Activated CD8-positive, alpha-beta T cell treated with anti-CD3 and anti-CD28 coated beads for 36 hours (primary cell): Measurements from ENCODE around the gene FGF2. TPM values are rescaled to one million over a fixed set of nuclear protein-coding genes. Genes with fewer than 3 reads are reported as not detected.

Experiments used
- ATAC-seq: fragments of 200-7000 bp; cut with Tn5 transposase; one replicate; pipeline ENCODE4 v1.10.0; 2021; ENCODE audit warnings: mild to moderate bottlenecking, moderate library complexity
- CTCF ChIA-PET: fragments of 350-600 bp; sonication (Branson Sonifier 250); formaldehyde crosslinking; loops from one replicate; lab custom pipeline; 2021; ENCODE audit warnings: antibody characterized with exemption; lab: Charles Lee
- POLR2A ChIA-PET: fragments of 350-600 bp; sonication (Branson Sonifier 250); formaldehyde crosslinking; loops from one replicate; lab custom pipeline; 2021; ENCODE audit warnings: antibody characterized with exemption; lab: Charles Lee
- DNase-seq: peaks from one replicate; pipeline ENCODE4 v3.0.0-alpha.2; 2020
- H3K27ac Mint-ChIP-seq: one replicate; pipeline ENCODE4 v1.8.0; 2021; ENCODE audit warnings: mild to moderate bottlenecking, mixed read lengths
- H3K27me3 Mint-ChIP-seq: one replicate; pipeline ENCODE4 v1.8.0; 2021; ENCODE audit warnings: mixed read lengths
- H3K36me3 Mint-ChIP-seq: one replicate; pipeline ENCODE4 v1.8.0; 2021; ENCODE audit warnings: low read depth, mixed read lengths
- H3K4me1 Mint-ChIP-seq: one replicate; pipeline ENCODE4 v1.8.0; 2021; ENCODE audit warnings: low read depth, mixed read lengths
- H3K4me3 Mint-ChIP-seq: one replicate; pipeline ENCODE4 v1.8.0; 2021; ENCODE audit warnings: mild to moderate bottlenecking, moderate library complexity, mixed read lengths
- H3K9me3 Mint-ChIP-seq: one replicate; pipeline ENCODE4 v1.8.0; 2021; ENCODE audit warnings: mixed read lengths
- intact Hi-C: fragments of 100-400 bp; cut with micrococcal nuclease; formaldehyde crosslinking; loops from one replicate; pipeline ENCODE4 v1.10.0; 2022
- total RNA-seq, 2 experiments: library from RNA; stranded (reverse); gene quantifications; one replicate each; pipeline ENCODE4 v1.2.3, GENCODE V29; 2021
- TF ChIP-seq, protein P1 (sequence below): fragments of 200-600 bp; IDR thresholded peaks from one replicate; pipeline ENCODE4 v1.8.0; 2022; ENCODE audit warnings: antibody characterized with exemption, mild to moderate bottlenecking

Gene FGF2
- total RNA-seq, 2 experiments from 2014 or later: 0.13 TPM; not detected in 1

DNA sequence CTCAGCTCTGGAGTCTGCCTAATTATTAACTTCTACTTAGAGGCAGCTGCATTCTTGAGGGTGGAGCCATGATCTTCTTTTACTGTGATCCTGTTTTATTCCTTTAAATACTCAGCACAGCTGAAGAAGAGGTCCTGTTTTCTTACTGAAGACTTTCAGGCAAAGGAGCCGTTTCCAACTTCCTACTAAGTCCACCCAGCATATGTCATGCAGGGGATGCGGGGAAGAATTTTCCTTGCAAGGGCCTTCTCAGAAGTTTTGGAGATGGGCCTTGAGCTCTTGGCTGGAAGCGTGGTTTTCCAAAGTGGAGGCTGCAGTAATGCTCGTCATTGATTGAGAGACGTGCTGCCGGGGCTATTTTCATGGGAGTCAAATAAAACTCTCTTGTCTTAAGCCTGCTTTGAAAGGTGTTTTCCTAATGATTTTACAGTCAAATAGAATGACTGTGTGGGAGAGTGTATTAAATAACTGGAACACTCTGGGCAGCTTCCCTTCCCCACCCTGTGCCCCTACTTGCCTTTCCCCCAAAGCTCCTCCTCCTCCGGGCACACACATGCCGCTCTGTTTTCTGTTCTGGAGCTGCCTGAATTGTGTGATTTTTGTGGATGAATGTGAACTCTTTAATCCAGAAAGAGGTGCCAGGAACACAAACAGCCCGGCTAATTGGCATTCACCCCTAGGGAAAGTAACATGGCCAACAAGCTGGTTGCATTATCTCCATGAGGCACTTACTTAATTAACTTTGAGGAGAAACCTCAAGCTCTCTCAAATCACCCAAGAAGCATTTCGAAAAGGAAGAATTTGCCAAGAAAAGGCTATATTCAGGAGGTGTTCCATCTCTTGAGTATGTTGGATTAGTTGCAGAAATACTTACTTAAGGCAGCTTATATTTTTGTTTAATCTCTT lies 28.1 kb downstream of the FGF2 start:
- no peak for DNase-seq
- intact Hi-C loops: no loop called here
- Mint-ChIP-seq H3K27ac (no peak overlapping the region), H3K9me3 (no peaks in the 10 kb centered on the region), H3K36me3 (no peaks in the 10 kb centered on the region), H3K4me3 (no peak overlapping the region), H3K27me3 (peaks cover 4% of the 10 kb centered on the region), H3K4me1 (no peaks in the 10 kb centered on the region)
- TF ChIP-seq, protein P1, sequence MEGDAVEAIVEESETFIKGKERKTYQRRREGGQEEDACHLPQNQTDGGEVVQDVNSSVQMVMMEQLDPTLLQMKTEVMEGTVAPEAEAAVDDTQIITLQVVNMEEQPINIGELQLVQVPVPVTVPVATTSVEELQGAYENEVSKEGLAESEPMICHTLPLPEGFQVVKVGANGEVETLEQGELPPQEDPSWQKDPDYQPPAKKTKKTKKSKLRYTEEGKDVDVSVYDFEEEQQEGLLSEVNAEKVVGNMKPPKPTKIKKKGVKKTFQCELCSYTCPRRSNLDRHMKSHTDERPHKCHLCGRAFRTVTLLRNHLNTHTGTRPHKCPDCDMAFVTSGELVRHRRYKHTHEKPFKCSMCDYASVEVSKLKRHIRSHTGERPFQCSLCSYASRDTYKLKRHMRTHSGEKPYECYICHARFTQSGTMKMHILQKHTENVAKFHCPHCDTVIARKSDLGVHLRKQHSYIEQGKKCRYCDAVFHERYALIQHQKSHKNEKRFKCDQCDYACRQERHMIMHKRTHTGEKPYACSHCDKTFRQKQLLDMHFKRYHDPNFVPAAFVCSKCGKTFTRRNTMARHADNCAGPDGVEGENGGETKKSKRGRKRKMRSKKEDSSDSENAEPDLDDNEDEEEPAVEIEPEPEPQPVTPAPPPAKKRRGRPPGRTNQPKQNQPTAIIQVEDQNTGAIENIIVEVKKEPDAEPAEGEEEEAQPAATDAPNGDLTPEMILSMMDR: no peak
- ChIA-PET POLR2A (no interaction called here), CTCF (interaction anchor here (1.1 kb wide), 1 partner anchor 97 kb away, joined by 4 read pairs; no protein-coding TSS in a partner anchor)
- ATAC-seq: no peak

DNA sequence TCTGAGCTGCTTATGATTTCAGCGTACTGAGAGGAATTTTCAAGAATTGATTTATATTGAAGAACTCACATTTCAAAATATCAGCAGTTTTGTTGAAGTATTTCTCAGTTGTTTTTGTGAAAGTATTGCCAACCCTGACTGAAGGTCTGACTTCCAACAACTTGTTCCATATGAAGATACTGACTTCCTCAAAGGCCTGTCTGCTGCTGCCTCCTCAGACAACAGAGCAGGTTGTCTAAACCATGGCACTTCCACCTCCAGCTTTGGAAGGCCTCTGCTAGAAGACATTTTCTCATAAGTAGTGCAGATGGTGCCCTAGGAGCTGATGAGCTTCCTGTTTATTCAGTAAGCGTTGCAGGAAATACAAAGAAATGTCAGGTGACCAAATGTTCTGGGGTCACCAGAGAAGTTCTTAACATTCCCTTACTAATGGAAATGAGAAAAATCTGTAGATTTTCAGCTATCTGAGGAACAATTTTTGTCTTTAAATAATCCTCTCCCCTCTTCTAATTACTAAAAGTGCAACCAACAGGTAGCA lies 28.8 kb downstream of the FGF2 start:
- H3K4me3 Mint-ChIP-seq: no peak overlapping the region
- intact Hi-C loops: no loop called here
- no peaks in the 10 kb centered on the region for H3K4me1 Mint-ChIP-seq
- no peak overlapping the region for H3K27ac Mint-ChIP-seq
- CTCF ChIA-PET: interaction anchor here (1.1 kb wide), 1 partner anchor 98 kb away, joined by 4 read pairs; no protein-coding TSS in a partner anchor
- POLR2A ChIA-PET: no interaction called here
- H3K27me3 Mint-ChIP-seq: peaks cover 4% of the 10 kb centered on the region
- no peak for ATAC-seq
- H3K36me3 Mint-ChIP-seq: no peaks in the 10 kb centered on the region
- DNase-seq: no peak
- no peaks in the 10 kb centered on the region for H3K9me3 Mint-ChIP-seq
- TF ChIP-seq, protein P1: no peak

DNA sequence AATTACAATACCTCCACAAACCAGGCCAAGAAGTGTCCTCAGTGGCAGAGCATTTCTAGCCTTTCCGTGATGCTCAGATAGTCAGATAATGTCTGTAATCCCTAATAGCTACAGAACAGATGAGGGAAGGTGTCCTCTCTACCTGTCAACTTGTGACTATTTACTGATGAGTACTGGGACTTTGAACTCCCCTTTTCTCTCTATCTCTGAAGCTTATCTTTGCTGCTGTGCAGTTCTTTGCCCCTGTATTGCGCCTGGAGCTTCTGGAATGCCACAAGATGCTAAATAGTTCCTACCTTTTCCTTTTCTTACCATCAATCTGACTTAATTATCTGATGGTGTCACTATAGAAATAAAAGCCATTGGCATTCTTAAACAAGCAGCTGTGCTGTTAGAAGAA lies 30.5 kb downstream of the FGF2 start:
- Mint-ChIP-seq H3K36me3 (no peaks in the 10 kb centered on the region), H3K4me3 (no peak overlapping the region), H3K9me3 (no peaks in the 10 kb centered on the region), H3K27me3 (peaks cover 11% of the 10 kb centered on the region), H3K27ac (no peak overlapping the region), H3K4me1 (no peaks in the 10 kb centered on the region)
- DNase-seq (no peak), ATAC-seq (no peak)
- ChIA-PET POLR2A (no interaction called here), CTCF (no interaction called here)
- intact Hi-C loops: no loop called here
- TF ChIP-seq, protein P1: no peak

DNA sequence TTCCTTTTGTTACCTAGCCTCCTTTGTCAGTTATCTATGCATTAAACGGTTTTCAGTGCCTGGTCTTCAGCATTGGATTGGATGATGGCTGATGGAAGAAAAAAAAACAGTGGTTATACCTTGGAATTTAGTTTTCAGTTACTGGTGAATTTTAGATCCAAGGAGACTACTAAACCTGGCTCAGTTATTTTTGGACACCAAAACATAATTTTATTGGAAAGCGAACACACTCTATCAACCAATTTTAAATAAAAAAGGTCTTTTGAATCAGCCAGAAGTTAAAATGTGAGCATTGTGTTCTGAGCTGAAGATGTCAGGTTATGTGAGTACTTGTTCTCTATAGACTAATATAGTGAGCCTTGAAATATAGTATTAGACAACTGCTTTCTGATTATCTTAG lies 32.1 kb downstream of the FGF2 start:
- DNase-seq (no peak), ATAC-seq (no peak)
- Mint-ChIP-seq H3K4me3 (no peak overlapping the region), H3K27me3 (peaks cover 15% of the 10 kb centered on the region), H3K27ac (no peak overlapping the region), H3K9me3 (no peaks in the 10 kb centered on the region), H3K36me3 (no peaks in the 10 kb centered on the region), H3K4me1 (no peaks in the 10 kb centered on the region)
- CTCF ChIA-PET: no interaction called here
- intact Hi-C loops: no loop called here
- TF ChIP-seq, protein P1: no peak
- POLR2A ChIA-PET: no interaction called here
